Mesenteric fat pad (tissue), 1 donor: Measurements from ENCODE around the gene TEX53. TPM values are rescaled to one million over a fixed set of nuclear protein-coding genes. Genes with fewer than 3 reads are reported as not detected.

Experiments used
- DNase-seq: peaks from one replicate; pipeline ENCODE4 v3.0.0-alpha.2; 2020; ENCODE audit warnings: low spot score
- long read RNA-seq: library from polyadenylated mRNA; unstranded; transcript quantifications from one replicate; pipeline ENCODE4 v2.0.0, GENCODE V29; 2020
- total RNA-seq: library from RNA; stranded (reverse); fragmentation: NEBNext Ultra II Directional; extraction: Animal tissue kit (Norgen Biotek cat#: 25700); gene quantifications from one replicate; pipeline ENCODE4 v1.2.1, GENCODE V29; 2021
- donor health status: DM: yes; HTN: yes; CAD: no.

Gene TEX53
- total RNA-seq = not detected
- long read RNA-seq = 0 reads

DNA sequence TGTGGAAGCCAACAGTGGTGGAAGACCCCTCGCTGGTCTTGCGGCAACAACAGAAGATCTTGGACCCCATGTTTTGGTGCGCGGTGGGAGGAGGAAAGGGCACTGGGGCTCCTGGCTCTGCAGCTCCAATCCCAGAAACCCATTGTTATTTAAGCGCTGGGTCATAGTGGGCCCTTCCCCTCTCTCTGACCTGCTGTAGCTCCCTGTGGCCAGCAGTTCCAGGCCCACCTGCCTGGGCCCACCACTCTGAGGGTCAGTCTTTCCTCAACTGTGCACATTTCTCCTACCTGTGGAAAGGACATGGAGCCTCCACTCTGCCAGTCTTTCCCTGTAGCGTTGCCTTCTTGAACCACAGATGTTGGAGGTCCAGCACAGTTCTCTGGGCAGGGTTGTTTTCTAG lies at the start of gene TEX53:
Gene TEX53, minus strand, starts transcription at position 101 of the 400 bp plus-strand sequence. Its CDS starts 31 bp downstream, at position 70.
- DNase-seq = no peak

DNA sequence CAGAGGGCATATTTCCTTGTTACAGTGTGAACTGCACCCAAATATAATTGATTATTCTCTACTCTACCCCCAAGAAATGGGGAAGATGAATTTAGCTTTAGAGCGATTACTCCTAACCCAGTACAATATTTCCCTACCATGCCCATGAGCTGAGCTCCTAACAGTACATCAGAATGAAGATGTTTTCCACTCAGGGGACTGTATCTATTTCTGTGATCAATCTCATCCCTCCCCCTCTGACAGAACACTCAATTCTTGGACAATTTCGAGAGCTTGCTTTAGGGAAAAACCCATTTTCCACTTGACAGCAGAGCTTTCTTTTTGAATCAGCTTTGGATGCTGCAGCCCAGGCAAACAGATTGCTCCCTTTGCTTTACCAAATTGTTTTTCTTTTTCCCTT lies 49.1 kb upstream of the TEX53 start:
- DNase-seq = no peak

DNA sequence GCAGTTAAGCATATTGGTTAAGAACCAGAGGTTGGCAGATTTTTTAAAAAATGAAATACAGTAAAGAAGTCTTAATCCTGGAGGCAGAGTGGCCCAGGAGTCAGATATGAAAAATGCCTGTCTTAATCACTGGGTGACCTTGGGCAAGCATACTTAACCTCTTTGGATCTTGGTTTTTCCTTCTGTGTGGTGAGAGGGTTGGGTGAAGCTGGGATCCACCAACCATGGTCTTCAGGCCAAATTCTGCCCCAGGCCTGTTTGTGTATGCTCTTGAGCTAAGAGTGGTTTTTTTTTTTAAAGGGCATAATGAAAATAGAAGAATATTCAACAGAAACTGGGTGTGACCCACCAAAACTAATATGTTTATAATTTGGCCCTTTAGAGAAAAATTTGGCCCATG lies 44.4 kb upstream of the TEX53 start:
- no peak for DNase-seq

DNA sequence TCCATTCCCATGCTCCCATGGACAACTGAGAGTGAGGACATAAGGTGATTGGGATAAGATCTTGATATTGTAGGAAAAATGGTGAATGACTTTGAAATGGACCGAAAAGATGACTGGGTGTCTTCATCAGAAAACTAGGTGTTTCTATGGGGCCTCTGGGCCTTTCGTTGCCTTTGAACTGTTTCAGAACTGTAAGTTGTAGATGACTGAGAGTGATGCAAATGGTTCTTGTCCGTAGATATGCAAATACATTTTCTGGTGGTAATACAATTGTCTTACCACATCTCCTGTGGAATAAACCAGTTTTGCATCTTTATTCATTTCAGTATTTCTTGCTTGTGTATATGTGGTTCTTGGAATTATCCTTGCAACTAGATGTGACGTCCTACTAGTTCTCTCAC lies 40.3 kb upstream of the TEX53 start:
- no peak for DNase-seq

DNA sequence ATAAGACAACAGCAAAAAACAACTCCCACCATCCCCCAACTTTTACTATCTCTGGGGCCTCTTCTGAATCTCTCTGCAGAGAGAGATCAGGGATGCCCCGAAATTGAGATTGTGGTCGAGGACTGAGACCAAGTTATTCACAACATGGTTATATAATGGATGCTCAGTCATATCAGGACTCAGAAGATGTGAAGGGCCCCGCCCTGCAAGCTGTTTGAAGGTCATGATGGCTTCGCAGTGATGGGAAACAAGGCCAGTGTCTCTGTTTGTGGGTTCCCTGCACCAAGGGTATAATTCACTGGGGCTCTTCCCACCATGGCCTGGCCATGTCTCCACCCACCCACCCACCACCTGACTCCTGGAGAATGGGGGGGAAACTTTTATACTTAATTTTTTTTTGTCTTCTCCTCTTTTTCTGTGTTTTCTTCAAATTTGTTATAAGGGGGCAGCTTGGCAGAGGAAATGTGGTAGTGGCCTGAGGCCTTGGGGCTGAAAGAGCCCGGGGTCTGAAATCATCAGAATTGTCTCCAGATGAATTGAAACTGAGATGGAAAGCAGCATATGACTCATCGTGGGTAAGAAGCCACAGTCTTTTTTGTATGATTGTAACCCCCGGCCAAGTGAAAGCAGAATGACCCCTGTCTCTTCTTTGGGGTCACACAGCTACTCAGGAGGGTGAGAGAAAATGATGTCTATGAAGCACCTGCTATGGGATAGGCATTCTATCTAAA lies 39.4 kb upstream of the TEX53 start:
- no peak for DNase-seq

DNA sequence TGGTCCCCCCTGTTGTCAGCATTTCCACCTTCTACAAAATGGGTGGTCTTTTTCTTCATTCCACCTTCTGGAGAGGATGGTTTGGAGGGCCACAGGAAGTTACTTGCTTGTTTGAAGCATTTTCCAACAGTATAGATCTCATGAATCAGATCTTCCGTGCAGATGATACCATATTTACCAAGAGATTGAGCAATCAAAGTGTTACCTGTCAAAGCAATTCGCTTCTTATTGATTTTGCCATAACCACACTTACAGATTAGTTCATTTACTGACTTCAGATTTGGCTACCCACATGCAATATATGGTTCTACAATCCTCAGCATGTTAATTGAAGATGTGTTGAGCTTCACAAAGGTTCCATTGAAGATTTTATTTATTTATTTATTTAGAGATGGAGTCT lies 38.3 kb upstream of the TEX53 start:
- no peak for DNase-seq

DNA sequence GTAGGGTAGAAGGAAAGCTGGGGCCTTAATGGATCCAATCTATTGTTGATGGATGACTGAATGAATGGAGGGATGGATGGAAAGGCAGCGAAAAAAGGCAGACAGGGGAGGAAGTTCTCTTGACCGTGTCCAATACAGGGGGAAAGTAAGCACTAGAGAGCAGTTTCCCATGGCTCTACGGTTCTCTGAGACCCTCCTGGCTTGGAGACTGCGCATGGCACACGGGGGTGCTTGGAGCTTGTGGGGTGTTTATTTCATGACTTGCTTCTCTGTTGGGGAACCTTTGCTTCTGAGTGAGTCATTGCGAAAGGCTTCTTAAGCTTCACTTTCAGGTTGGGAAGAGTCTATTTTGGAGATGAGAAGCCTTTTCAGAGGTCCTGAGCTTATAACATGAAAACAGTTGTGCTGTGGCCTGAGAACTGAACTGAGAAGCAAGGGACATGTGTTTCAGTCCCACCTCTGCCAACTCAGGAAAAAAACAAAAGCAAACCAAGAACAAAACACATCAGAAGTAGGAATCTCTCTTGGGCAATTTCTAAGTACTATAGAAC lies 37.2 kb upstream of the TEX53 start:
- DNase-seq = no peak

DNA sequence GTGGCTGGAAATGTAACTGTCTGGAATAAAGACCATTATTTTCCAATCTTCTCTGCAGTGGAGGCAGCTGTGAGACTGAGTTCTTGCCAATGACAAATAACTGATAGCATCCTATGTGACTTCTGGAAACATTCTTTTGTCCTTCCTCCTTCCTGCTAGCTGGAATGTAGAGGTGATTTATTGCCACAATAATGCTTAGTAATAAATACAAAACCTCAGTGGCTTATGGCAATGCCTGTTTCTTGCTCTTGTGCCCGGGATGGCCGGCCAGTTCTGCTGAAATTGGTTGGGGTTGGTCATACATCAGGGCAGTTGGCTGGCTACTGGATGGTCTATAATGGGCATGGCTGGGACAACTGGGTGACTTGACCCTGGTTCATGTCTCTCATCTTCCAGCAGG lies 36.5 kb upstream of the TEX53 start:
- no peak for DNase-seq

DNA sequence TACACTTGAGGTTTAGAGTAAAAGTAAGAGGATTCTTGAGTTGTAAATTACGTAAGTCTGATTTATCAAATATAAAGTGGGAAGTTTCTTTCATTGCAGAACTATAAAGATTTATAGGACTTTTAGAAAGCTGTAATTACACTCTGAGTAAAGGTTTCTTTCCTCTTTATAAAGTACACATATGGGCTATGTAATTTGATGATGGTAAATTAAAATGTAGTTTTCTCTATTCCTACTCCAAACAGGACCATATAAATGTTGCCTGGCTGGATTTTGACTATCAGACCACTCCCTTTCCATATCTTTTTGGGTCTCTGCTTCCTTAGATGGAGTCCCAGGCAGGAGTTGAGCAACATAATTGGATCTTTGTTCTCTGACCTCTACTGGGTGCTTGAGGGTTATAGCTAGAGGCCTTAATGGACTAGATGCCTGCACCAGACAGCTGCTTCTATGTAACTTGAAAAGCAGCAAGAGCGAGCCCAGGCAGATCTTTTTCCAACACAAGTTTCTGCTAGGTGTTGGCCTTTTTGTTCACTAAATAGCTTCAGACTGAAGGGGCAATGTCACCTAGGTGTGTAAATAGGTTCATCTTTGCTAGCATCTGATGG lies 35.7 kb upstream of the TEX53 start:
- no peak for DNase-seq

DNA sequence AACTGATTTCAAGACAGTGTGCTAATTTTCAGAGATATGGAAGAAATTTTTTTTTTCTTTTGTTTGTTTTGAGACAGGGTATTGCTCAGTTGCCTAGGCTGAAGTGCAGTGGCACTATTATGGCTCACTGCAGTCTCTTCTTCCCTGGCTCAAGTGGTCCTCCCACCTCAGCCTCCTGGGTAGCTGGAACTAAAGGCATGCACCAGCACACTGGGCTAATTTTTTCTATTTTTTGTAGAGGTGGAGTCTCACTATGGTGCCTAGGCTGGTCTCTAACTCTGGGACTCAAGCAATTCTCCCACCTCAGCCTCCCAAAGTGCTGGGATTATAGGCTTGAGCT lies 34.3 kb upstream of the TEX53 start:
- DNase-seq = no peak

DNA sequence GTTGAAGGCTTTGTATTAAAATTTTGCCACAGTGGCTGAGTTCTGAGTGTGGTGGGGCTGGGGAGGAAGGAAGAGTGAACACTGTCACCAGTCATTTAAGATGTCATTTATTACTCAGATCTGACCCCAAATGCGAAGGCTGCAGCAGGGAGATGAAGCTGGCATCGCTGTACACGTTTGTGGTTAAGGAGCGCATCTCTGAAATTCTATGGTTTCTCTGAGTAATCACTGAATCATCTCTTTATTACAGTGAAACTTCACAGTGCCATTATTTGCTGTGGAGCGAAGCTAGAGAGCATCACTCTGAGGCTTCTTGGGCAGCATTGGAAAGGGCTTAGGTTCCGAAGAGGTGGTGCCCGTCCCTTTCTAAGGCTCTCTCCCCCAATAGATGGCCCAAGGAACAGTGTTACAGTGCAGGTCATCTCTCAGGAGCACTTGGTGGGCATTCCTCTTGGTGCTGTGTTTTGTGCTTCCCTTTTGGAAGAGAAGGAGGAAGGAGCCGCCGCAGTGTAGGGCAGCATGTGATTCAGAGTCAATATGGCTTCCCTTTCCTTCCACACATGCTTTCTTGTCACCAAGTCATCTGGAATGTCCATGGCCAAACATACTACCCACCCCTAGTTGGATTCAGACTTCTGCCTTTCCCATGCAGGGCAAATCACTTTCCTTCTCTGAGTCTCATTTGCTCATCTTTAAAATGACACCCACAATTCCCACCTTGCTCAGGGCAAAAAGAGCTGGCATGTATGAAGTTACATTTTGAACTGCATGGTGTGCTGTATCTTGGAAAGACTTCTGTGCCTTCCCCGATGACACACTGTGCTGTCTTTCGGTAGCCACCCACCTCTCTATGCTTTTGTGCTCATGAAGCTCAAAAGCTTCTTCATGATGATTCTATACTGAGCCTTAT lies 33.7 kb upstream of the TEX53 start:
- no peak for DNase-seq

DNA sequence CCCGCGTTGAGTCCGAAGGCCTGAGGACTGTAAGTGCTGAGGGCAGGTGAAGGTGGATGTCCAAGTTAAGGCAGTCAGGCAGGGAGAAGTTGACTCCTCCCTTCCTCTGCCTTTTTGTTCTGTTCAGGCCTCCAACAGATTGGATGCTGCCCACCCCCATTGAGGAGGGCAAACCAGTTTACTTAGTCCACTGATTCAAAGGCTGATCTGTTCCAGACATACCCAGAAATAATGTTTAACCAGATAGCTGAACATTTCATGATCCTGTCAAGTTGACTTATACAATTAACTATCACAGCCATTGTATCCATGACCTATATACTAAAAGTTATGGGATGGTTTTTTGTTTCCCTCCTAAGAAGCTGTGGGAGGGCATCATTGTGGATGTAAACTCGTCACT lies 32.7 kb upstream of the TEX53 start:
- DNase-seq = no peak

DNA sequence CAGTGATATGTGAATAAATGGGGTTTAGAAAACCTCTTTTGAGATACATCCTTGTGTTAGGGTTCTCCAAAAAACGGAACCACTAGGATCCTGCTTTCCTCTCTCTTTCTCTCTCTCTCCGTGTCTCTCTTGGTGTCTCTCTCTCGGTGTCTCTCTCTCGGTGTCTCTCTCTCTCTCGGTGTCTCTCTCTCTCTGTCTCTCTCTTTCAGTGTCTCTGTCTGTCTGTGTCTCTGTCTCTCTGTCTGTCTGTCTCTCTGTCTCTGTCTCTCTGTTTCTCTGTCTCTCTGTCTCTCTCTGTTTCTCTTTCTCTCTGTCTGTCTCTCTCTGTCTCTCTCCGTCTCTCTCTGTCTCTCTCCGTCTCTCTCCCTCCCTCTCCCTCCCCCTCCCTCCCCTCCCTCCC lies 32.2 kb upstream of the TEX53 start:
- DNase-seq = no peak

DNA sequence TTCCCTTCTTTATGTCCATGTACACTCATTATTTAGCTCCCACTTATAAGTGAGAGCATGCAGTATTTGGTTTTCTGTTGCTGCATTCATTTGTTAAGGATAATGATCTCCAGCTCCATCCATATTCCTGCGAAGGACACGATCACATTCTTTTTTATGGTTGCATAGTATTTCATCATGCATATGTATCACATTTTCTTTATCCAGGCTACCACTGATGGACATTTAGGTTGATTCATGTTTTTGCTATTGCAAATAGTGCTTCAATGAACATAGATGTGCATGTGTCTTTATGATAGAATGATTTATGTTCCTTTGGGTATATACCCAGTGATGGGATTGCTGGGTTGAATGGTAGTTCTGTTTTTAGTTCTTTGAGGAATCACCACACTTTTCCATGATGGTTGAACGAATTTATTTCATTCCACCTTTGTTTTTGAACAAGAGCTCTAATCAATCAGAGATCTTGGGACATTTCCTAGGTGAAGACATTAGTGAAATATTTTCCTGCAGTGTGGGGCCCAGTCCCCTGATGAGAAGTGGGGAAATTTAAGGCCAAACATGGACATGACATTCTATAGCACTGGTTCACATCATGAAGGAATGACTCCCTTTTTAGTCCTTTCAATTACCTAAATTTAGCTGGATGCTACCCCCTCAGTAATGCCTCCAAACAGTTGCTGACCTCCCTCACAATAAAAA lies 31.5 kb upstream of the TEX53 start:
- no peak for DNase-seq

DNA sequence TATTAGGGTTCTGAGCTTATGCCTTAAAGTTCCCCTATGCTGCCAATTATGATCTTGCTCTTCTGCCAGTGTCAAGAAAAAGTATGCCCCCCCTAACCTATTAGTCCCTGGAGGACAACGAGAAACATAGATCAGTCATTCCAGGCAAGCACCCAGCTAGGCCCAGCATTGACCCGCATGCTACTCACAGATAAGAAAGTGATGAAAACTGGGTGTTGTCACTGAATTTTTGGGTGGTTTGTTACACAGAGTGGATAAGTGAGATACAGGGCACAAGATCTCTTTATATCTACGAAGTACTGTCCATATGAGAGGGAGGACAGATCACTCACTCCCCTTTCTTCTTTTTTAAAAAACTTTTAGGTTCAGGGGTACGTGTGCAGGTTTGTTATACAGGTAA lies 30.8 kb upstream of the TEX53 start:
- no peak for DNase-seq

DNA sequence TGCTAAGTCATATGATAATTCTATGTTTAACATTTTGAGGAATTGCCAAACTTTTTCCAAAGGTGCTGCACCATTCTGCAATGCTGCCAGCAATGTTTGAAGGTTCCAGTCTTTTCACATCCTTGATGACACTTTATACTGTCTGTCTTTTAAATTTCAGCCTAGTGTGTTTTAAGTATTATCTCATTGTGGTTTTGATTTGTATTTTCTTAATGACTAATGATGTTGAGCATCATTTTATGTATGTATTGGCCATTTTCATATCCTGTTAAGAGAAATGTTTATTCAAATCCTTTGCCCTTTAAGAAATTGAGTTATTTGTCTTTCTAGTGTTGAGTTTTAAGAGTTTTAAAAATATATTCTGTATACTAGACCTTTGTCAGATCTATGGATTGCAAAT lies 29.4 kb upstream of the TEX53 start:
- DNase-seq = no peak

DNA sequence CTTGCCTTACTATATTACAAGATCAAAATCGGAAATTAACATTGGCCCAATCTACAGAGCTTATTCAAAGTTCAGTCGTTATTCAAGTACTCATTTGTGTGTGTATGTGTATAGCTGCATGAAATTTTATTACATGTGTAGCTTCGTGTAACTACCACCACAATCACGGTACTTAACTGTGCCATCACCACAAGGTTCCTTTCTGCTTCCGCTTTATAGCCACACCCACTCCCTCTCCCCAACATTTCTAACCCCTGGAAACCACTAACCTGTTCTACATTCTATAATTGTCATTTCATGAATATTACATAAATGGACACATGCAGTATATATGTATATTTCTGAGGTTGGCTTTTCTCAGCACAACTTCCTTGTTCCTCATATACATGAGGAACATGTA lies 28.3 kb upstream of the TEX53 start:
- no peak for DNase-seq

DNA sequence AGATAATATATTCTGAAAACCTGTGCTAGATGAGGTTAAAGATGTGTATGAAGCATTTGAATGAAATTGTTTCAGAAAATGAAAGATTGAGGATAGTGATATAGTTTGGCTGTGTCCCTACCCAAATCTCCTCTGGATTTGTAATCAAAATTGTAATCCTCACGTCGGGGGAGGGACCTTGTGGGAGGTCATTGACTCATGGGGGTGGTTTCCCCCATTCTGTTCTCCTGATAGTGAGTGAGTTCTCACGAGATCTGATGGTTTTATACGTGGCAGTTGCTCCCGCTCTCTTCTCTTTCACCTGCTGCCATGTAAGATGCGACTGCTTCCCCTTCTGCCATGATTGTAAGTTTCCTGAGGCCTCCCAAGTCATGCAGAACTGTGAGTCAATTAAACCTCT lies 26.4 kb upstream of the TEX53 start:
- DNase-seq = no peak

DNA sequence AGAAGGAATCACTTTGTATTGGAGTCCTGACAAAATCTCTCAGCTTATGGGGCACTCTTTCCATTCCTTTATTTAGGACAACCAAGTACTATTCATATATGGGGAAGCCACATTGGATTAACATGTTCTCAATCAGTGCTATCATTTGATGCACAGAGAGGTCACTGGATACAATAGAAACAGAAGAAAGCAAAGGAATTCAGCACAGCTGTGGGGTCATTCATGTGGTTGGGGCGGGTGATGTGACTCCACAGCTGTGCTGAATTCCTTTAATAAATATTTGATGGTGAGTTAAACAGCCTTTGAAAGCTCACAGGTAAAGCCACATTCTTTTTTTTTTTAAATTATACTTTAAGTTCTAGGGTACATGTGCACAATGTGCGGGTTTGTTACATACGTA lies 25.2 kb upstream of the TEX53 start:
- no peak for DNase-seq

DNA sequence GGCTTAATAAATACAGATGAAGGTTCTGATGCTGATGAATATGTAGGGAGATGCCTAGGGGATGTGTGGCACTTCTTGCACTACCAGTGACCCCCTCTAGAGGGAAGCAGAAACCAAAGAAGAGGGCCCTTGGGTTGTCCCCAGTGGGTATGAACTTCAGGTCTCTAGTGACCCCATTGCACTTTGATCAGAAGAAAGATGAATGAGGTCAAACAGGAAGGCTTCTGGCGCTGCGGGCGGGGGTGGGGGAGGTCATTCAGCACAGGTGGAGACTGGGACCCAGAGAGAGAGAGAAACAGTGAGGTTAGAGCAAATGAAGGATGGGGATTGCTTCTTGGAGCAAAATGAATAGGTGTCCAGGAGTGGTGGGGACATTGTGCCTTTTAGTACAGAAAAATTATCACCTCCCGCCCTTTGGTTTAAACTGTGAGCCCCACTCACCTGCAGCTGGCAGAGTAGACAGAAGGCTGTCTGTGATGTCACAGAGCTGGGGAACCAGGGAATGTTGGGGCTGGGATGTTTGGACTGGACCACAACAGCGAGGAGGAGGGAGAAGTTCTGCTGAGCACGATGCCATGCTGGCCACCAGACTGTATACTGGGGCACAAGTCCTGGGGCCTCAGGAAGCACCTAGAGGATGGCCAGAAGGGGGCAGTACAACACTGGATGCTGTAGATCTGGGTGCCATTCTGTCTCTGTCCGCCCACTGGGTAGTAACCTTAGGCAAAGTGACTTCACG lies 24.2 kb upstream of the TEX53 start, which contains the start of gene TEX48:
Gene TEX48, minus strand, starts transcription at position 599 of the 739 bp plus-strand sequence. CDS start 10,469 bp downstream, outside the sequence.
- DNase-seq = no peak
